ENCODE measurements around the gene GALR3. TPM values are rescaled to one million over a fixed set of nuclear protein-coding genes. Genes with fewer than 3 reads are reported as not detected.
A peak's percentile ranks its signal among the peaks of the same experiment; 100 is the strongest.

GALR3 gene
- total RNA-seq, 1 donor from 2014 or later: not detected

- no peak overlapping the region for H3K4me3 ChIP-seq (ENCODE audit: low read length in 3 of 3)
- no peaks in the 10 kb centered on the region for H3K9me3 ChIP-seq (ENCODE audit: control insufficient read depth in 3 of 3, low read length in 3 of 3)
- H3K4me1 ChIP-seq (ENCODE audit: control insufficient read depth in 3 of 3, insufficient read depth in 3 of 3, low read length in 3 of 3): peaks cover 8 to 23% (median 21%) of the 10 kb centered on the region in 3 donors
- peak overlapping the region in 1 of 3 donors; percentile 28 for H3K9ac ChIP-seq (ENCODE audit: low read depth in 1 of 3, low read length in 3 of 3)
- peaks cover 2 to 6% (median 3%) of the 10 kb centered on the region in 3 donors for H3K36me3 ChIP-seq (ENCODE audit: control insufficient read depth in 3 of 3, insufficient read depth in 3 of 3, low read length in 3 of 3)
- no peak overlapping the region for H3K27ac ChIP-seq (ENCODE audit: low read depth, low read length)
- no peaks in the 10 kb centered on the region for H3K27me3 ChIP-seq (ENCODE audit: control insufficient read depth in 3 of 3, insufficient read depth in 3 of 3, low read length in 3 of 3)
Observed at GRCh38 chr22:37809672-37810333, 13.4 kb upstream of the GALR3 start.

- H3K4me1 ChIP-seq (ENCODE audit: control insufficient read depth in 3 of 3, insufficient read depth in 3 of 3, low read length in 3 of 3): peaks cover 7 to 8% (median 7%) of the 10 kb centered on the region in 3 donors
- no peak overlapping the region for H3K4me3 ChIP-seq (ENCODE audit: low read length in 3 of 3)
- H3K27me3 ChIP-seq (ENCODE audit: control insufficient read depth in 3 of 3, insufficient read depth in 3 of 3, low read length in 3 of 3): no peaks in the 10 kb centered on the region
- H3K27ac ChIP-seq (ENCODE audit: low read depth, low read length): no peak overlapping the region
- no peak overlapping the region for H3K9ac ChIP-seq (ENCODE audit: low read depth in 1 of 3, low read length in 3 of 3)
- peaks cover 6 to 19% (median 7%) of the 10 kb centered on the region in 3 donors for H3K36me3 ChIP-seq (ENCODE audit: control insufficient read depth in 3 of 3, insufficient read depth in 3 of 3, low read length in 3 of 3)
- no peaks in the 10 kb centered on the region for H3K9me3 ChIP-seq (ENCODE audit: control insufficient read depth in 3 of 3, low read length in 3 of 3)
Observed at GRCh38 chr22:37811867-37812266, 11.3 kb upstream of the GALR3 start.

GRCh38 chr22:37812869-37813678 lies 10.1 kb upstream of the GALR3 start:
- H3K9me3 ChIP-seq (ENCODE audit: control insufficient read depth in 3 of 3, low read length in 3 of 3): no peaks in the 10 kb centered on the region
- no peak overlapping the region for H3K4me3 ChIP-seq (ENCODE audit: low read length in 3 of 3)
- H3K36me3 ChIP-seq (ENCODE audit: control insufficient read depth in 3 of 3, insufficient read depth in 3 of 3, low read length in 3 of 3): peaks cover 6 to 19% (median 7%) of the 10 kb centered on the region in 3 donors
- H3K4me1 ChIP-seq (ENCODE audit: control insufficient read depth in 3 of 3, insufficient read depth in 3 of 3, low read length in 3 of 3): peaks cover 11 to 13% (median 12%) of the 10 kb centered on the region in 3 donors
- no peak overlapping the region for H3K9ac ChIP-seq (ENCODE audit: low read depth in 1 of 3, low read length in 3 of 3)
- no peak overlapping the region for H3K27ac ChIP-seq (ENCODE audit: low read depth, low read length)
- H3K27me3 ChIP-seq (ENCODE audit: control insufficient read depth in 3 of 3, insufficient read depth in 3 of 3, low read length in 3 of 3): no peaks in the 10 kb centered on the region

GRCh38 chr22:37815593-37815992 lies 7.6 kb upstream of the GALR3 start:
- Histone ChIP-seq H3K4me1 (ENCODE audit: control insufficient read depth in 3 of 3, insufficient read depth in 3 of 3, low read length in 3 of 3) (peaks cover 12 to 20% (median 19%) of the 10 kb centered on the region in 3 donors), H3K9me3 (ENCODE audit: control insufficient read depth in 3 of 3, low read length in 3 of 3) (no peaks in the 10 kb centered on the region), H3K27me3 (ENCODE audit: control insufficient read depth in 3 of 3, insufficient read depth in 3 of 3, low read length in 3 of 3) (peaks cover 0 to 4% (median 4%) of the 10 kb centered on the region in 3 donors), H3K9ac (ENCODE audit: low read depth in 1 of 3, low read length in 3 of 3) (no peak overlapping the region), H3K27ac (ENCODE audit: low read depth, low read length) (no peak overlapping the region), H3K36me3 (ENCODE audit: control insufficient read depth in 3 of 3, insufficient read depth in 3 of 3, low read length in 3 of 3) (peaks cover 6 to 19% (median 7%) of the 10 kb centered on the region in 3 donors), H3K4me3 (ENCODE audit: low read length in 3 of 3) (no peak overlapping the region)

- H3K36me3 ChIP-seq (ENCODE audit: control insufficient read depth in 3 of 3, insufficient read depth in 3 of 3, low read length in 3 of 3): peaks cover 6 to 19% (median 7%) of the 10 kb centered on the region in 3 donors
- H3K27me3 ChIP-seq (ENCODE audit: control insufficient read depth in 3 of 3, insufficient read depth in 3 of 3, low read length in 3 of 3): peaks cover 0 to 4% (median 4%) of the 10 kb centered on the region in 3 donors
- H3K27ac ChIP-seq (ENCODE audit: low read depth, low read length): no peak overlapping the region
- H3K4me1 ChIP-seq (ENCODE audit: control insufficient read depth in 3 of 3, insufficient read depth in 3 of 3, low read length in 3 of 3): peaks cover 12 to 20% (median 19%) of the 10 kb centered on the region in 3 donors
- H3K9ac ChIP-seq (ENCODE audit: low read depth in 1 of 3, low read length in 3 of 3): no peak overlapping the region
- H3K4me3 ChIP-seq (ENCODE audit: low read length in 3 of 3): no peak overlapping the region
- H3K9me3 ChIP-seq (ENCODE audit: control insufficient read depth in 3 of 3, low read length in 3 of 3): no peaks in the 10 kb centered on the region
Observed at GRCh38 chr22:37816543-37817180, 6.5 kb upstream of the GALR3 start.

GRCh38 chr22:37817705-37818408 lies 5.3 kb upstream of the GALR3 start:
- Histone ChIP-seq H3K9me3 (ENCODE audit: control insufficient read depth in 3 of 3, low read length in 3 of 3) (no peaks in the 10 kb centered on the region), H3K4me3 (ENCODE audit: low read length in 3 of 3) (peak overlapping the region; percentile 65 to 76 (median 67)), H3K27me3 (ENCODE audit: control insufficient read depth in 3 of 3, insufficient read depth in 3 of 3, low read length in 3 of 3) (peaks cover 9 to 12% (median 12%) of the 10 kb centered on the region in 3 donors), H3K27ac (ENCODE audit: low read depth, low read length) (no peak overlapping the region), H3K9ac (ENCODE audit: low read depth in 1 of 3, low read length in 3 of 3) (peak overlapping the region; percentile 54 to 76 (median 76)), H3K4me1 (ENCODE audit: control insufficient read depth in 3 of 3, insufficient read depth in 3 of 3, low read length in 3 of 3) (peaks cover 12 to 20% (median 19%) of the 10 kb centered on the region in 3 donors), H3K36me3 (ENCODE audit: control insufficient read depth in 3 of 3, insufficient read depth in 3 of 3, low read length in 3 of 3) (peaks cover 6 to 19% (median 7%) of the 10 kb centered on the region in 3 donors)

- Histone ChIP-seq H3K4me1 (ENCODE audit: control insufficient read depth in 3 of 3, insufficient read depth in 3 of 3, low read length in 3 of 3) (peaks cover 12 to 20% (median 19%) of the 10 kb centered on the region in 3 donors), H3K9ac (ENCODE audit: low read depth in 1 of 3, low read length in 3 of 3) (peak overlapping the region in 2 of 3 donors; percentile 50 to 76), H3K36me3 (ENCODE audit: control insufficient read depth in 3 of 3, insufficient read depth in 3 of 3, low read length in 3 of 3) (peaks cover 6 to 16% (median 7%) of the 10 kb centered on the region in 3 donors), H3K27ac (ENCODE audit: low read depth, low read length) (no peak overlapping the region), H3K27me3 (ENCODE audit: control insufficient read depth in 3 of 3, insufficient read depth in 3 of 3, low read length in 3 of 3) (peaks cover 15 to 19% (median 16%) of the 10 kb centered on the region in 3 donors), H3K4me3 (ENCODE audit: low read length in 3 of 3) (peak overlapping the region; percentile 54 to 67 (median 58)), H3K9me3 (ENCODE audit: control insufficient read depth in 3 of 3, low read length in 3 of 3) (no peaks in the 10 kb centered on the region)
Observed at GRCh38 chr22:37818409-37819104, 4.6 kb upstream of the GALR3 start.

GRCh38 chr22:37819105-37819433 lies 4.1 kb upstream of the GALR3 start:
- H3K27ac ChIP-seq (ENCODE audit: low read depth, low read length): no peak overlapping the region
- H3K4me3 ChIP-seq (ENCODE audit: low read length in 3 of 3): peak overlapping the region in 2 of 3 donors; percentile 58 to 67
- peaks cover 12 to 20% (median 19%) of the 10 kb centered on the region in 3 donors for H3K4me1 ChIP-seq (ENCODE audit: control insufficient read depth in 3 of 3, insufficient read depth in 3 of 3, low read length in 3 of 3)
- peaks cover 6 to 16% (median 7%) of the 10 kb centered on the region in 3 donors for H3K36me3 ChIP-seq (ENCODE audit: control insufficient read depth in 3 of 3, insufficient read depth in 3 of 3, low read length in 3 of 3)
- H3K9me3 ChIP-seq (ENCODE audit: control insufficient read depth in 3 of 3, low read length in 3 of 3): no peaks in the 10 kb centered on the region
- peaks cover 16 to 19% (median 18%) of the 10 kb centered on the region in 3 donors for H3K27me3 ChIP-seq (ENCODE audit: control insufficient read depth in 3 of 3, insufficient read depth in 3 of 3, low read length in 3 of 3)
- H3K9ac ChIP-seq (ENCODE audit: low read depth in 1 of 3, low read length in 3 of 3): peak overlapping the region in 2 of 3 donors; percentile 50 to 76

GRCh38 chr22:37820350-37820749 lies 2.8 kb upstream of the GALR3 start:
- Histone ChIP-seq H3K4me1 (ENCODE audit: control insufficient read depth in 3 of 3, insufficient read depth in 3 of 3, low read length in 3 of 3) (peaks cover 12 to 20% (median 20%) of the 10 kb centered on the region in 3 donors), H3K9ac (ENCODE audit: low read depth in 1 of 3, low read length in 3 of 3) (no peak overlapping the region), H3K27ac (ENCODE audit: low read depth, low read length) (no peak overlapping the region), H3K4me3 (ENCODE audit: low read length in 3 of 3) (no peak overlapping the region), H3K9me3 (ENCODE audit: control insufficient read depth in 3 of 3, low read length in 3 of 3) (no peaks in the 10 kb centered on the region), H3K27me3 (ENCODE audit: control insufficient read depth in 3 of 3, insufficient read depth in 3 of 3, low read length in 3 of 3) (peaks cover 16 to 19% (median 18%) of the 10 kb centered on the region in 3 donors), H3K36me3 (ENCODE audit: control insufficient read depth in 3 of 3, insufficient read depth in 3 of 3, low read length in 3 of 3) (peaks cover 3 to 7% (median 3%) of the 10 kb centered on the region in 3 donors)
